Measurements from ENCODE around the gene CEP72. TPM values are rescaled to one million over a fixed set of nuclear protein-coding genes. Genes with fewer than 3 reads are reported as not detected.
A peak's percentile ranks its signal among the peaks of the same experiment; 100 is the strongest.

CEP72 gene
- total RNA-seq, 1 experiment from 2014 or later, result 24.8 TPM

DNA sequence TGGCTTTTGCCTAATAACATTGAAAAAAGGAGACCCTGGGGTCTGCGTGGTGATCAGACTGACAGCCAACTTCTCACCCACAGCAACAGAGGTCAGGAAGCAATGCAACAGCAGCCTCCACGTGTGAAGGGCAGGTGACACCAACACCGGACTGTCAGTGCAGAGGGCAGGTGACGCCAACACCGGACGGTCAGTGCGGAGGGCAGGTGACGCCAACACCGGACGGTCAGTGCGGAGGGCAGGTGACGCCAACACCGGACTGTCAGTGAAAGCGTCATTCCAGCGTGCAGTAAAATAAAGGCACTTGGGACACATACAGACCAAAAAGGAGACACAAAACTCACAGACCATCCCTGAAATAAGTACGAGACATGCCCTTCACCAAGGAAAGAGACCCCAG is 37.2 kb upstream of the CEP72 start:
- no peak overlapping the region for H3K14ac ChIP-seq (ENCODE audit: insufficient read depth, low read length)
- no peak overlapping the region for H2BK15ac ChIP-seq (ENCODE audit: low read depth, low read length)
- no peak overlapping the region for H3K56ac ChIP-seq (ENCODE audit: insufficient read length, low read depth, low read length)
- Mint-ChIP-seq H3K9me3 (peaks cover 17 to 19% of the 10 kb centered on the region in 2 experiments), H3K4me1 (peaks cover 6 to 20% of the 10 kb centered on the region in 2 experiments), H3K4me3 (no peak overlapping the region), H3K27ac (peak overlapping the region in 1 of 3 experiments; percentile 57; a peak in 1 of 7 replicates), H3K36me3 (ENCODE audit: insufficient read depth in 1 of 3, low read depth in 3 of 3) (peaks cover 0 to 14% (median 0%) of the 10 kb centered on the region in 3 experiments; a peak in 2 of 7 replicates), H3K27me3 (ENCODE audit: low read depth) (peaks cover 52% of the 10 kb centered on the region)
- no peaks in the 10 kb centered on the region for H3K27me3 ChIP-seq (ENCODE audit: insufficient read depth, low read length)
- no CpG with 5 or more reads among the region's 16 CpGs for WGBS (ENCODE audit: extremely low coverage, insufficient read length, low lambda C conversion rate)
- no peaks in the 10 kb centered on the region for H4K20me1 ChIP-seq (ENCODE audit: control insufficient read depth, insufficient read depth, insufficient read length)
- no peak overlapping the region for H4K5ac ChIP-seq (ENCODE audit: insufficient read length, low read depth, low read length)
- H3K23ac ChIP-seq (ENCODE audit: insufficient read length, low read depth, low read length), result no peak overlapping the region
- H3K4me1 ChIP-seq (ENCODE audit: insufficient read depth, low read length), result no peaks in the 10 kb centered on the region
- no peak overlapping the region for H3T11ph ChIP-seq (ENCODE audit: low read length)
- H3K18ac ChIP-seq (ENCODE audit: insufficient read length, low read depth, low read length), result no peak overlapping the region
- H2AK5ac ChIP-seq (ENCODE audit: insufficient read length, low read length), result no peak overlapping the region
- no peaks in the 10 kb centered on the region for H3K79me1 ChIP-seq (ENCODE audit: insufficient read depth, low read depth, low read length, poor library complexity, severe bottlenecking)
- H4K91ac ChIP-seq (ENCODE audit: insufficient read length, low read depth, low read length), result no peak overlapping the region
- H4K8ac ChIP-seq (replicated peaks; ENCODE audit: insufficient read length, low read depth, low read length), result no peak overlapping the region
- H3K23me2 ChIP-seq (ENCODE audit: insufficient read length, low read depth, low read length, poor library complexity, severe bottlenecking), result no peaks in the 10 kb centered on the region
- no peak overlapping the region for H2BK5ac ChIP-seq (ENCODE audit: insufficient read length, low read length)
- H3K4me2 ChIP-seq (ENCODE audit: insufficient read depth, insufficient read length, low read length), result no peak overlapping the region
- no peak overlapping the region for H2BK20ac ChIP-seq (ENCODE audit: low read depth, low read length, poor library complexity, severe bottlenecking)
- no peak overlapping the region for H2BK120ac ChIP-seq (ENCODE audit: low read depth, low read length, poor library complexity, severe bottlenecking)
- no peak for TF ChIP-seq CTCF (conservative IDR thresholded peaks at IDR 0.05)
- no peak overlapping the region for H3K27ac ChIP-seq (ENCODE audit: insufficient read length, low read depth, low read length)
- no peak overlapping the region for H3K4ac ChIP-seq (ENCODE audit: low read depth, low read length)
- H3K79me2 ChIP-seq (ENCODE audit: insufficient read depth, low read length), result no peaks in the 10 kb centered on the region
- no peak overlapping the region for H3K9ac ChIP-seq (ENCODE audit: extremely low read depth, insufficient read length, low read length)
- no peak overlapping the region for H2BK12ac ChIP-seq (ENCODE audit: insufficient read length, low read depth, low read length)
- DNase-seq, result no peak
- peaks cover 4% of the 10 kb centered on the region for H3K9me3 ChIP-seq (ENCODE audit: control insufficient read depth, low read depth, low read length)
- H2AFZ ChIP-seq (ENCODE audit: low read length), result no peak overlapping the region

Measured in H9 (cell line).